A673 (cell line): ENCODE data around the gene KLHDC3.

ENCODE experiments used
- EZH2 ChIP-seq: fragments of 200-600 bp; sonication (generic); IDR thresholded peaks from 2 replicates; pipeline ENCODE4 v1.6.1; 2017; ENCODE audit warnings: borderline replicate concordance, low read depth, mild to moderate bottlenecking, mixed read lengths, antibody characterized with exemption, low read length; ENCODE audit not compliant: poor library complexity, severe bottlenecking
- TF ChIP-seq, protein P1 (sequence below): fragments of 300-800, 200-600 bp; sonication (generic); conservative IDR thresholded peaks from 2 replicates; pipeline ENCODE4 v1.5.1; 2017; ENCODE audit warnings: low read depth, mild to moderate bottlenecking, antibody characterized with exemption, low read length, moderate library complexity, mixed read lengths

DNA sequence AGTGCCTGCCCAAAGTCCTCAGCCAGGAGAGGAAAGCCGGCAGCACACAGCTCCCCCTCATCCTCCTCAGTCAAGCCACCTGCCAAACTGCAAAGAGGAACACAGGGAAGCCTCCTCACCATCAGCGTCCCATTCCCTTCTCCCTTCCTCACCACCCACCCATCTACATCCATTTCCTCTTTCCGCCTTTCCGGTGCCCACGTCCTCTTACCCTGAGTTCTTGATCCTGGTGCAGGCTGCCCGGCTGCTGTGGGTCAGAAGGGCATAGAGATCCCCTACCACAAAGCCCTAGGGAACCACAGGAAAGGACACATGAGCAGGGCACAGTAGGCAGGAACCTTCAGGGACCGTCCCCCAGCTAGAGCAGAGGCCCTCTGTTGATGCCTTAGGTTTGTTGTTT lies 47.5 kb upstream of the KLHDC3 start:
- TF ChIP-seq, protein P1, sequence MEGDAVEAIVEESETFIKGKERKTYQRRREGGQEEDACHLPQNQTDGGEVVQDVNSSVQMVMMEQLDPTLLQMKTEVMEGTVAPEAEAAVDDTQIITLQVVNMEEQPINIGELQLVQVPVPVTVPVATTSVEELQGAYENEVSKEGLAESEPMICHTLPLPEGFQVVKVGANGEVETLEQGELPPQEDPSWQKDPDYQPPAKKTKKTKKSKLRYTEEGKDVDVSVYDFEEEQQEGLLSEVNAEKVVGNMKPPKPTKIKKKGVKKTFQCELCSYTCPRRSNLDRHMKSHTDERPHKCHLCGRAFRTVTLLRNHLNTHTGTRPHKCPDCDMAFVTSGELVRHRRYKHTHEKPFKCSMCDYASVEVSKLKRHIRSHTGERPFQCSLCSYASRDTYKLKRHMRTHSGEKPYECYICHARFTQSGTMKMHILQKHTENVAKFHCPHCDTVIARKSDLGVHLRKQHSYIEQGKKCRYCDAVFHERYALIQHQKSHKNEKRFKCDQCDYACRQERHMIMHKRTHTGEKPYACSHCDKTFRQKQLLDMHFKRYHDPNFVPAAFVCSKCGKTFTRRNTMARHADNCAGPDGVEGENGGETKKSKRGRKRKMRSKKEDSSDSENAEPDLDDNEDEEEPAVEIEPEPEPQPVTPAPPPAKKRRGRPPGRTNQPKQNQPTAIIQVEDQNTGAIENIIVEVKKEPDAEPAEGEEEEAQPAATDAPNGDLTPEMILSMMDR, result no peak
- no peak for TF ChIP-seq EZH2
